ENCODE measurements around the gene LIPM.

The LIPM gene

DNA sequence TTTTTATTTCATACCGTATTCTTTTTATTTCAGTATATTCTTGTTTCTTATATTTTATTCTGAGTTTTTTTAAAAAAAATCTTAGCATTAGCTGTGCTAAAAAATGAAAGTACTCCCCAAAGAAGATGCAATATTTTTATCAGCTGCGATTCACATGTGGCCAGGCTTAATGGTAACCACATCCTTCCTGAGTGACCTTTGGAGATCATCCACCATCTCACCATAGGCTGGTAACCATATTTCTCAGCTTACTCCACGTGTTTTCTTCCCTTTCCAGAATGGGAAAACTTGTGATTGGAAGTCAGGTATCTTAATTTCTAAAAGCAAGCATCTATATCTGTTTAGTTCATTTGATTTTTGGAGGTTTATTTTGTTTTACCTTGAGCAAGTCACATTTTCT, 18.8 kb upstream of the LIPM start:
- Histone ChIP-seq H3K4me1 (ENCODE audit: low read length) (peaks cover 5% of the 10 kb centered on the region; the same call in 1 of the 2 replicates), H2AFZ (ENCODE audit: low read length) (no peak overlapping the region), H3K9ac (ENCODE audit: low read length) (no peak overlapping the region), H3K9me3 (replicated peaks; ENCODE audit: insufficient read depth, low read length) (no peaks in the 10 kb centered on the region), H3K9me2 (replicated peaks; ENCODE audit: insufficient read depth, low read length) (no peaks in the 10 kb centered on the region), H3K79me2 (ENCODE audit: low read length) (no peaks in the 10 kb centered on the region), H4K20me1 (ENCODE audit: insufficient read depth, low read length) (no peaks in the 10 kb centered on the region), H3K36me3 (replicated peaks; ENCODE audit: insufficient read depth, low read length) (no peaks in the 10 kb centered on the region), H3K4me3 (ENCODE audit: low read length) (no peak overlapping the region), H3K27me3 (replicated peaks; ENCODE audit: insufficient read depth, low read length) (no peaks in the 10 kb centered on the region), H3K27ac (ENCODE audit: low read length) (no peak overlapping the region), H3F3A (ENCODE audit: insufficient read depth, low read length) (no peaks in the 10 kb centered on the region), H3K4me2 (ENCODE audit: low read depth, low read length) (no peak overlapping the region)
- TF ChIP-seq, protein P1, sequence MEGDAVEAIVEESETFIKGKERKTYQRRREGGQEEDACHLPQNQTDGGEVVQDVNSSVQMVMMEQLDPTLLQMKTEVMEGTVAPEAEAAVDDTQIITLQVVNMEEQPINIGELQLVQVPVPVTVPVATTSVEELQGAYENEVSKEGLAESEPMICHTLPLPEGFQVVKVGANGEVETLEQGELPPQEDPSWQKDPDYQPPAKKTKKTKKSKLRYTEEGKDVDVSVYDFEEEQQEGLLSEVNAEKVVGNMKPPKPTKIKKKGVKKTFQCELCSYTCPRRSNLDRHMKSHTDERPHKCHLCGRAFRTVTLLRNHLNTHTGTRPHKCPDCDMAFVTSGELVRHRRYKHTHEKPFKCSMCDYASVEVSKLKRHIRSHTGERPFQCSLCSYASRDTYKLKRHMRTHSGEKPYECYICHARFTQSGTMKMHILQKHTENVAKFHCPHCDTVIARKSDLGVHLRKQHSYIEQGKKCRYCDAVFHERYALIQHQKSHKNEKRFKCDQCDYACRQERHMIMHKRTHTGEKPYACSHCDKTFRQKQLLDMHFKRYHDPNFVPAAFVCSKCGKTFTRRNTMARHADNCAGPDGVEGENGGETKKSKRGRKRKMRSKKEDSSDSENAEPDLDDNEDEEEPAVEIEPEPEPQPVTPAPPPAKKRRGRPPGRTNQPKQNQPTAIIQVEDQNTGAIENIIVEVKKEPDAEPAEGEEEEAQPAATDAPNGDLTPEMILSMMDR (IDR thresholded peaks at IDR 0.05; ENCODE audit: low read length), result no peak
- TF ChIP-seq EZH2phosphoT487 (IDR thresholded peaks at IDR 0.05; ENCODE audit: low read length) (no peak), EZH2 (optimal IDR thresholded peaks at IDR 0.05; ENCODE audit: low read depth, low read length) (no peak)
- DNase-seq, result peak; percentile 38

DNA sequence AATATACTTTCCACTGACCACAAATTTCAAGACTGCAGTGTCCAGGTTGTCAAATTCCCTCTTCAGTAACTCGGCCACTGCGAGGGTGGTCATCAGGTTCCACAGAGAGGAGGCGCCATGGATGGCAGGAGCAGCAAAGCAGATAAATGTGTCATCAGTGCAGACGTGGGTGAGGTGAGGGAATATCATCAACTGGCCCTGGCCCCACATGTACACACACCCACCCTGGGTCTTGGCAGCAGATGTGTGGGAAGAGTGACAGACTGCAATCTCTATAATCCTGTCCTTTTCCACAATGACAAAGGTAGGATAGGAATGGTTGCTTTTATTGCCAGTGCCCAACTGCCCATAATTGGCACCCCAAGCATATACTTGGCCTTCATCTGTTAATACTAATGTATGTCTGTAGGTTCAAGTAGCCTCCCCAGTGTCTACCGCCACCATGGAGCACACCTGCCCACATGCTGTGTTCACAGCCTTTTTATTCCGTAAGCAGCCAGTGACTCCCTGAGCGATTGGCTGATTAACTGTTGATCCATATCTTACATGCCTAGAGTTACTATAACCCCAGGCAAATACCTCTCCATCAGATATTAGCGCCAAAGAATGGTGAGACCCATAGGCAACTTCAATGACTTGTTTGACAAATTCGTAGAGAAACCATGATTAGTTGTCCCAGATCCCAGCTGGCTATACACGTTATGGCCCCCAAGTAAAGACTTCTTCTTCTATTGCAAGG, 16.3 kb upstream of the LIPM start:
- no peak for DNase-seq
- TF ChIP-seq EZH2 (optimal IDR thresholded peaks at IDR 0.05; ENCODE audit: low read depth, low read length) (no peak), EZH2phosphoT487 (IDR thresholded peaks at IDR 0.05; ENCODE audit: low read length) (no peak)
- TF ChIP-seq, protein P1 (IDR thresholded peaks at IDR 0.05; ENCODE audit: low read length), result no peak
- H3K9ac ChIP-seq (ENCODE audit: low read length), result no peak overlapping the region
- no peaks in the 10 kb centered on the region for H3K9me3 ChIP-seq (replicated peaks; ENCODE audit: insufficient read depth, low read length)
- H3K4me2 ChIP-seq (ENCODE audit: low read depth, low read length), result no peak overlapping the region
- H2AFZ ChIP-seq (ENCODE audit: low read length), result no peak overlapping the region
- no peaks in the 10 kb centered on the region for H3K9me2 ChIP-seq (replicated peaks; ENCODE audit: insufficient read depth, low read length)
- H3K27me3 ChIP-seq (replicated peaks; ENCODE audit: insufficient read depth, low read length), result no peaks in the 10 kb centered on the region
- no peaks in the 10 kb centered on the region for H4K20me1 ChIP-seq (ENCODE audit: insufficient read depth, low read length)
- H3K4me1 ChIP-seq (ENCODE audit: low read length), result peaks cover 5% of the 10 kb centered on the region; the same call in 1 of the 2 replicates
- no peaks in the 10 kb centered on the region for H3K79me2 ChIP-seq (ENCODE audit: low read length)
- H3F3A ChIP-seq (ENCODE audit: insufficient read depth, low read length), result no peaks in the 10 kb centered on the region
- H3K27ac ChIP-seq (ENCODE audit: low read length), result no peak overlapping the region
- no peaks in the 10 kb centered on the region for H3K36me3 ChIP-seq (replicated peaks; ENCODE audit: insufficient read depth, low read length)
- no peak overlapping the region for H3K4me3 ChIP-seq (ENCODE audit: low read length)

DNA sequence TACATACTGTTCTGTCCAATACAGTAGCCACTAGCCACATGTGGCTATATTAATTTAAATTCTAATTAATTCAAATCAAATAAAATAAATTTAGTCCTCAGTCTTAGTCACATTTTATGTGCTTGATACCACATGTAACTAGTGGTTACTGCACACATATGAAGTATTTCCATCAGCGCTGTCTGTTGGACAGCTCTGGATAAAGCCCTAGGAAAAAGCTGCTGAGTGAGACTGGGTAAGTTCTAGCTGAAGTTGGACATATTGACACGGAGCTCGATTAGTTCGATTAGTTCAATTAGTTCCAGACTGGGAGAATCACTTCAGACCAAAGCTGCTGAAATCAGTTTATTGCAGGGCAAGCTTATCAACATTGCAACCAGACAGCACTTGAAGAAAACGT, 15.1 kb upstream of the LIPM start:
- H3K27ac ChIP-seq (ENCODE audit: low read length), result no peak overlapping the region
- H3K79me2 ChIP-seq (ENCODE audit: low read length), result no peaks in the 10 kb centered on the region
- DNase-seq, result no peak
- H3K4me1 ChIP-seq (ENCODE audit: low read length), result peaks cover 5% of the 10 kb centered on the region; the same call in 1 of the 2 replicates
- H2AFZ ChIP-seq (ENCODE audit: low read length), result no peak overlapping the region
- TF ChIP-seq, protein P1 (IDR thresholded peaks at IDR 0.05; ENCODE audit: low read length), result no peak
- no peak for TF ChIP-seq EZH2 (optimal IDR thresholded peaks at IDR 0.05; ENCODE audit: low read depth, low read length)
- no peaks in the 10 kb centered on the region for H3K27me3 ChIP-seq (replicated peaks; ENCODE audit: insufficient read depth, low read length)
- H3K9me2 ChIP-seq (replicated peaks; ENCODE audit: insufficient read depth, low read length), result no peaks in the 10 kb centered on the region
- no peaks in the 10 kb centered on the region for H3K9me3 ChIP-seq (replicated peaks; ENCODE audit: insufficient read depth, low read length)
- no peak overlapping the region for H3K4me3 ChIP-seq (ENCODE audit: low read length)
- no peaks in the 10 kb centered on the region for H4K20me1 ChIP-seq (ENCODE audit: insufficient read depth, low read length)
- H3K9ac ChIP-seq (ENCODE audit: low read length), result no peak overlapping the region
- no peak overlapping the region for H3K4me2 ChIP-seq (ENCODE audit: low read depth, low read length)
- no peaks in the 10 kb centered on the region for H3F3A ChIP-seq (ENCODE audit: insufficient read depth, low read length)
- no peaks in the 10 kb centered on the region for H3K36me3 ChIP-seq (replicated peaks; ENCODE audit: insufficient read depth, low read length)
